HEK293T (cell line): ENCODE data around the gene BMP4.

Experiments used
- ARNT ChIP-seq: fragments of 450-650 bp; IDR thresholded peaks from 2 replicates; pipeline ENCODE4 v1.6.1; 2017; ENCODE audit warnings: mild to moderate bottlenecking
- BHLHE40 ChIP-seq: fragments of 450-650 bp; IDR thresholded peaks from 2 replicates; pipeline ENCODE4 v1.6.1; 2016; ENCODE audit warnings: mild to moderate bottlenecking, moderate library complexity, borderline replicate concordance
- ELF4 ChIP-seq: fragments of 450-650 bp; IDR thresholded peaks from 2 replicates; pipeline ENCODE4 v1.6.1; 2017; ENCODE audit warnings: antibody characterized with exemption
- FOXA1 ChIP-seq: fragments of 450-650 bp; IDR thresholded peaks from 2 replicates; pipeline ENCODE4 v1.6.1; 2016; ENCODE audit warnings: mild to moderate bottlenecking
- FOXK2 ChIP-seq: fragments of 450-650 bp; IDR thresholded peaks from 2 replicates; pipeline ENCODE4 v1.6.1; 2016; ENCODE audit warnings: mild to moderate bottlenecking
- FOXM1 ChIP-seq: fragments of 450-650 bp; IDR thresholded peaks from 2 replicates; pipeline ENCODE4 v1.6.1; 2017; ENCODE audit warnings: mild to moderate bottlenecking, borderline replicate concordance
- HDGF ChIP-seq: fragments of 450-650 bp; IDR thresholded peaks from 2 replicates; pipeline ENCODE4 v1.6.1; 2017; ENCODE audit warnings: antibody characterized with exemption, borderline replicate concordance
- SP1 ChIP-seq: fragments of 450-650 bp; IDR thresholded peaks from 2 replicates; pipeline ENCODE4 v1.6.1; 2017
- SUZ12 ChIP-seq: fragments of 450-650 bp; IDR thresholded peaks from 2 replicates; pipeline ENCODE4 v1.6.1; 2016; ENCODE audit warnings: mild to moderate bottlenecking
- TARDBP ChIP-seq: fragments of 450-650 bp; IDR thresholded peaks from 2 replicates; pipeline ENCODE4 v1.6.1; 2016
- TF ChIP-seq, protein P1 (sequence below): fragments of 450-650 bp; IDR thresholded peaks from 2 replicates; pipeline ENCODE4 v1.6.1; 2016

- TF ChIP-seq SP1 (no peak), FOXM1 (no peak), ELF4 (no peak), FOXA1 (no peak), SUZ12 (no peak), TARDBP (no peak), HDGF (no peak), FOXK2 (no peak), BHLHE40 (no peak), ARNT (no peak)
- TF ChIP-seq, protein P1, sequence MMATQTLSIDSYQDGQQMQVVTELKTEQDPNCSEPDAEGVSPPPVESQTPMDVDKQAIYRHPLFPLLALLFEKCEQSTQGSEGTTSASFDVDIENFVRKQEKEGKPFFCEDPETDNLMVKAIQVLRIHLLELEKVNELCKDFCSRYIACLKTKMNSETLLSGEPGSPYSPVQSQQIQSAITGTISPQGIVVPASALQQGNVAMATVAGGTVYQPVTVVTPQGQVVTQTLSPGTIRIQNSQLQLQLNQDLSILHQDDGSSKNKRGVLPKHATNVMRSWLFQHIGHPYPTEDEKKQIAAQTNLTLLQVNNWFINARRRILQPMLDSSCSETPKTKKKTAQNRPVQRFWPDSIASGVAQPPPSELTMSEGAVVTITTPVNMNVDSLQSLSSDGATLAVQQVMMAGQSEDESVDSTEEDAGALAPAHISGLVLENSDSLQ: no peak
Observed at GRCh38 chr14:53968726-53969125, 12.1 kb upstream of the BMP4 start.
